ENCODE results near the gene RASA3.

GRCh38 chr13:114078461-114079451, 53.7 kb downstream of the RASA3 start:
- no peak for TF ChIP-seq CTCF (conservative IDR thresholded peaks at IDR 0.05; ENCODE audit: low read depth, low read length)
- no peak for TF ChIP-seq EZH2 (IDR thresholded peaks at IDR 0.05; ENCODE audit: low read length, unreplicated experiment)
